Ectodermal cell (in vitro differentiated cells): ENCODE results near the gene ARHGEF40.

ENCODE experiments used
- H3K27ac ChIP-seq: 2 replicates; pipeline ENCODE4 v1.7.0; 2013; ENCODE audit warnings: mild to moderate bottlenecking, low read depth, low read length; ENCODE audit not compliant: insufficient read depth, poor library complexity, severe bottlenecking
- H3K27me3 ChIP-seq: 2 replicates; pipeline ENCODE4 v1.7.0; 2013; ENCODE audit warnings: mild to moderate bottlenecking, low read length; ENCODE audit not compliant: insufficient read depth, control insufficient read depth, poor library complexity, severe bottlenecking
- H3K36me3 ChIP-seq: one replicate; pipeline ENCODE4 v1.7.0; 2013; ENCODE audit warnings: low read length; ENCODE audit not compliant: control insufficient read depth, insufficient read depth
- H3K4me1 ChIP-seq: one replicate; pipeline ENCODE4 v1.7.0; 2013; ENCODE audit warnings: low read length; ENCODE audit not compliant: control insufficient read depth, insufficient read depth
- H3K4me3 ChIP-seq: 2 replicates; pipeline ENCODE4 v1.7.0; 2013; ENCODE audit warnings: low read depth, low read length, control low read depth; ENCODE audit not compliant: insufficient read depth
- H3K9me3 ChIP-seq: 2 replicates; pipeline ENCODE4 v1.7.0; 2013; ENCODE audit warnings: mild to moderate bottlenecking, low read length, moderate library complexity; ENCODE audit not compliant: control insufficient read depth
- WGBS, 2 experiments: methylation state at CpG; one replicate each; pipeline ENCODE4 v1.1.7; 2013; ENCODE audit warnings: missing lambda C conversion rate in 2 of 2; 5-methylcytosine and 5-hydroxymethylcytosine counted together

Gene ARHGEF40

DNA sequence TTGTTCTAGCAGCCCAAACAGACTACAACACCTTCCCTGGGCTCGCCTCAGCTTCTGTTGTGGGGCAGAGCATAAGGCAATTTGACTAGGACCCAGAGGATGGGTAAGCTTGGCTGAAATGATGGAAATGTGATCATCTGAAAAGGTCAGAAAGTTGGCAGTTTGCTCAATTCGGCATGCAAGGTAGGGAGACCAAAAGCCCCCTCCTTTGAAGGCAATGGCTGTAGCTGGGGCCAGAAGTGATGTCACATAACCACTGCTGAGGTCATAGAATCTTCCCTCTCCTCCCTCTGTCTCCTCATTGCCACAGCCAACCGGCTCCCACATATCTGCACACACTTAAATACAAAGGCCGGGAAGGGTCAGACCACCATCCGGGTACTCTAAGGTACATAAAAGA lies 40.2 kb upstream of the ARHGEF40 start, which contains the start of gene TPPP2:
TSS of gene TPPP2 (plus strand) at position 301 of the 400 bp plus-strand sequence. CDS start 365 bp downstream, outside the sequence.
- no peaks in the 10 kb centered on the region for H3K36me3 ChIP-seq
- H3K4me3 ChIP-seq = no peak within 1 kb of the TSS
- no peak within 1 kb of the TSS for H3K27ac ChIP-seq
- peaks cover 22% of the 10 kb centered on the region for H3K27me3 ChIP-seq
- WGBS, 2 experiments = 86 to 98% methylated on average over 5 of the region's 5 CpGs
- H3K4me1 ChIP-seq = peaks cover 12% of the 10 kb centered on the region
- H3K9me3 ChIP-seq = no peaks in the 10 kb centered on the region

DNA sequence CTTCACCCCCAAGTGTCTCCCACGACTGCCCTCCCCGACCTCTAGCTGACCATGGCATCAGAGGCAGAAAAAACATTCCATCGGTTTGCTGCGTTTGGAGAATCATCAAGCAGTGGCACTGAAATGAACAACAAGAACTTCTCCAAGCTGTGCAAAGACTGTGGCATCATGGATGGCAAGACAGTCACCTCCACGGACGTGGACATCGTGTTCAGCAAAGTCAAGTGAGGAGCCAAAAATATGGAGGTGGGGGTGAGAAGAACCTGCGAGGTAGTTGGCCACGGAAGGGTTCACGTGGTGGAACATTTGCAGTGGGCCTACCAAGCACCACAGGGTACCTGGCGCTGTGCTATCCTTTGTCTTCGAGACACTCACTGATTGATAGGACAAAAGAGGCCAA lies 39.6 kb upstream of the ARHGEF40 start:
- no peak overlapping the region for H3K4me3 ChIP-seq
- H3K36me3 ChIP-seq = no peaks in the 10 kb centered on the region
- WGBS, 2 experiments = 90 to 92% methylated on average over 12 of the region's 12 CpGs
- no peak overlapping the region for H3K27ac ChIP-seq
- H3K4me1 ChIP-seq = peaks cover 12% of the 10 kb centered on the region
- H3K27me3 ChIP-seq = peaks cover 16% of the 10 kb centered on the region
- no peaks in the 10 kb centered on the region for H3K9me3 ChIP-seq

DNA sequence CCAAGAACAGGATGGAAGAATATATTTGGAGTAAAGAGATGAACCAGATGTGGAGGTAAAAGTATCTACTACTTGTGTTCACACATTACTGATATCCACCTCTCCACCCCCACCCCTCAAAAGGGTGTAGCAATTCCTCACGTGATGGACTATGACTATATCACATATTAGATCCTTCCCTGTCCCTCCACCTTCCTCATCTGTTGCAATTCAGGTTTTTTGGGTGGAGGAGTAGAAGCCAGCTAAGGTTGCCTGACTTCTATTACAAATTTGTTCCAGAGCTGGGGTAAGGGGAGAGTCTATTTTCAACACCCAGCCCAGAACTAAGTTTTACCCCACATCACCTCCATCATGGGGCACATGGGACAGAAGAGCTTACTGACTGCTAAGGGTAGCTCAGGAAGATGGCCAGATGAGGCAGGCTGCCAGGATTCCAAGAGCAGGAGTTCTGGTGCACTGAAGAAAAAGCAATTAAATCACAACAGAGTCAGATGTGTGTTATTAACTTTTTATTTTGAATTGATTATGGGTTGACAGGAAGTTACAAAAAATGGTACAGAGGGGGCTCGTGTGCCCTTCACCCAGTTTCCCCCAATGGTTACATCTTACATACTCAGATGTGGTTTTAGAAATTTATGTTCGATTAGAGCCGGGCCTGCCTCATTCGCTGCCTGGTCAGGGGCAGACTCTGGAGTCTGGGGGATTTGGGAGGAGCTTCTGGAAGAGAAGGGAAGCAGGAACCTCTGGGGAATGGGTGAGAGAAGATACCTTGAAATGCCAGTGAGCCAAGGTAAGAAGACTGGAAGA lies 37.6 kb upstream of the ARHGEF40 start:
- WGBS, 2 experiments = 85 to 92% methylated on average over 4 to 5 of the region's 5 CpGs
- Histone ChIP-seq H3K27me3 (no peaks in the 10 kb centered on the region), H3K9me3 (no peaks in the 10 kb centered on the region), H3K36me3 (no peaks in the 10 kb centered on the region), H3K27ac (no peak overlapping the region), H3K4me3 (no peak overlapping the region), H3K4me1 (no peaks in the 10 kb centered on the region)

DNA sequence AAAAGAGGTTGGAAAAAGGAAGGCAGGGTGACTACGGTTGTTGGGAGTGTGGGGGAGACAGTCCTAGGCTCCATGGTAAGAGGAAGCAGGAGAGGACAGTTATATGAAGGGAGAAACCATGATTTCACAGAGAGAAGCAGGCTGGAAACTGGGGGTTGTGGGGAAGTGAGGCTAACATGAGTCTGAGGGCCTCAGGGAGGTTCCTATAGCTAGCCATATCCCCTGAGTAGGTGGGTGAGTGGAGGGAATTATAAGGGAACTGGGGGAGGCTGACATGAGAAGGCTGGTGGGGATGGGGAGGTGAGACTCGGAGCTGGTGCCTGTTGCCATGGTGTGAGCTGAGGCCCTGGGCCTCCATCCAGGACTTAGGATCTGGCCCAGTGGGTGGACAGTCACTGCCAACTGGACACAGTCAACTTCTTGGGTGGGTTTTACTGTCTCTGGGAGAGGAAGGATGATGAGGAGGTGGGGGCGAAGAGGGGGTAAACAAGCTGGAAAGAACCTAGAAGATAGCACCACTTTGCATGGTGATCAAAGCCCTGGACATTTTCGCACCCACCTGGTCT lies 36.9 kb upstream of the ARHGEF40 start:
- no peaks in the 10 kb centered on the region for H3K4me1 ChIP-seq
- no peaks in the 10 kb centered on the region for H3K36me3 ChIP-seq
- no peaks in the 10 kb centered on the region for H3K9me3 ChIP-seq
- 91 to 96% methylated on average over 4 of the region's 4 CpGs for WGBS, 2 experiments
- H3K4me3 ChIP-seq = no peak overlapping the region
- no peak overlapping the region for H3K27ac ChIP-seq
- H3K27me3 ChIP-seq = no peaks in the 10 kb centered on the region

DNA sequence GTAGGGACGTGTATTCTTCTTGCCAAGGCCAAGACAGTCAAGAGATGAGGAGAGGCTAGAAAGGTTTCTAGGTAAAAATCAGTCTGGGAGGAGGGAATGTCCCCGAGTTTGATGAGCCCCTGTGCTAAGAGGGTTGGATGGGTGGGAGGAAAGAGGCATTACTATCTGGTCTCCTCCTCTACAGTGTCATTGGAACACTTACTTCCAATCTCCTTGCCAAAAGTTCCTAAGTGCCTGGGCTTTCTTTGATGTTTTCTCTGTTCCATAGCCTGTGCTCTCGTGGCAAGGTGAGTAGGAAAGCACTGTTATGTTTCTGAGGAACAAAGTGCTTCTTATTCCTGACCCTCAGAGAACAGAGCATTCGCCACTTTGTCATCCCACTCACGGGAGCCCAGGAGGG lies 35.4 kb upstream of the ARHGEF40 start, which contains the start of gene RNASE13:
TSS of gene RNASE13 (minus strand) at position 101 of the 400 bp plus-strand sequence. CDS start 519 bp downstream, outside the sequence.
- peaks cover 4% of the 10 kb centered on the region for H3K4me1 ChIP-seq
- no peaks in the 10 kb centered on the region for H3K27me3 ChIP-seq
- H3K4me3 ChIP-seq = no peak within 1 kb of the TSS
- no peaks in the 10 kb centered on the region for H3K9me3 ChIP-seq
- H3K27ac ChIP-seq = no peak within 1 kb of the TSS
- no peaks in the 10 kb centered on the region for H3K36me3 ChIP-seq
- 87 to 90% methylated on average over 5 of the region's 5 CpGs for WGBS, 2 experiments

DNA sequence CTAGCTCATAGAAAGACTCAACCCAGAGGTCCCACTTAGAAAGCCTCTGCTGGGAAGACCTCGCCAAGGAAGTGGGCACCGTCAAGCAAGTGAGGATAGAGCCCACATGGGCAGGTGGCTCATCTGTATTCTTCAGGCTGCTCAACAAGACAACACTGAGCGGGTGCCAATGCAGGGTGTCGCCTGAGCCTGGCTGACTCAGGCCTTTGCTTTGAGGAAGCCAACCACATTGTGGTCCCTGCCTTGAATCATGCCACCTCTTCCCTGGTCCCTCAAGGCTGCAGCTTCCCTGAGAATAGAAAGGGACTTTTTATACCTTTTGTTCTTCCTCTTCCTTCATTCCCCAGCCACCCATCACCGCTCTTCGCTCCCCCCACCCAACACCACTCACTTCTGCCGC lies 33.4 kb upstream of the ARHGEF40 start:
- Histone ChIP-seq H3K36me3 (no peaks in the 10 kb centered on the region), H3K4me3 (no peak overlapping the region), H3K27ac (no peak overlapping the region), H3K9me3 (no peaks in the 10 kb centered on the region), H3K27me3 (no peaks in the 10 kb centered on the region), H3K4me1 (peaks cover 6% of the 10 kb centered on the region)
- WGBS, 2 experiments = 93 to 95% methylated on average over 7 of the region's 7 CpGs

DNA sequence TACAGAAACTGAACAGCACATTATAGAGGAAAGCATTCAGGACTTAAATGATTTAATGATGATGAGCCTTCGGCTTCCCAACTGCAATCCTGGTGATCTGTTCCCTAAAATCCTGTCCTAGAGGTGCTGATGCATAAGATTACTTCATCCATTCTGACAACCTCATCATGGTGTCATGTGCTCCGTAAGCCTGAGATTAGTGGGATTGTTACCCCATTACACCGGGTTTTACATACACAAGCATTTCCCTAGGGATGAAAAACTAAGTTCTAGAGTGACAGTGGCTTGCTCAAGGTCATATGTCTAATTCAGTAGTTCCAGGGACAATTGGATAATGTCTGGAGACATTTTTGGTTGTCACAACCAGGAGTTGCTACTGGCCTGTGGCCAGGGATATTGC lies 32.9 kb upstream of the ARHGEF40 start:
- Histone ChIP-seq H3K27ac (no peak overlapping the region), H3K9me3 (no peaks in the 10 kb centered on the region), H3K4me1 (peaks cover 6% of the 10 kb centered on the region), H3K4me3 (no peak overlapping the region), H3K27me3 (no peaks in the 10 kb centered on the region), H3K36me3 (no peaks in the 10 kb centered on the region)
- WGBS, 2 experiments = 88 to 96% methylated on average over 3 of the region's 3 CpGs

DNA sequence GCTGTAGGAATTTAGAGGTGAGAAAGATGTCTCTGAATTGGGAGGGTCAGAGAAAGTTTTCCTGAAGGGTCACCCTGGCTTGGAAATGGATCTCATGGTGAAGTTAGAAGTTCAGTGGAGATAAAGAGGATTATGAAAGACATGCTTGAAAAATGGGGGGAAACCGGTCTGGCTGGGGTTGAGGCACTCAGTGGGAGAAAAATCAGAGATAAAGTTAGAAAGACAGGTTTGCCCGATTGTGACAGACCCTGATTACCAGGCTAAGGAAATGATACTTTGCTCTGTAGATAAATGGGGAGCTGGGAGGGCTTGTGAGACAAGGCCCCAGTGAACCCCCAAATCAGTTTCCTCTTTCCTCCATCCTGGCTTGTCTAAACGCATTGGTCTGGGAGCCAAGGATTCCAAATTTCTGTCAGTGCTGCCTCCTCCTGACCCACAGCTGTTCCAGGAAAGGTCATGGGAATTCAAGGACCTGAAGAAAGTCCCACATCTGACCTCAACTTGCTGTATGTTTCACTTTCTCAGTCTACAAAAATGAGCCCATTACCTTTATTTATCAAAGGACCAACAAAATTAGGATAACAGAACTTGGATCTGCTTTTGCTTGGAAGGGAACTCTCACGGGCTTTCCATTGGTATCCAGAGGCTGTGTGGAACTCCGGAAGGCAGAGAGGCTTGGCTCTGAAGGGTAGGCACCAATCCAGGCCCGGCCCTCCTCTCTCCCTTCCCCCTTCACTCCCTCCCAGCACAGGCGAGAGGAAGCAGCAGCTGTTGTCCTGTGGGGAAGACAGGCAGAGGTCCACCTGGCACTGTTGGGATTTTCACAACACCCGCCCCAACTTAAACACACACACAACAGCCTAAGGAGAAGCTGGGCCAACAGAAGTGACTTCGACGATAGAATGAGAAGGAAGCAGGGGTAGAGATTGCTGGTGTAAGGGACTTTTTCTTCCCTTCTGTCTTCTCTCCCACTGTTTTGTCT lies 31.4 kb upstream of the ARHGEF40 start:
- H3K36me3 ChIP-seq = no peaks in the 10 kb centered on the region
- WGBS, 2 experiments = 52 to 53% methylated on average over 7 to 10 of the region's 10 CpGs
- no peak overlapping the region for H3K27ac ChIP-seq
- H3K4me3 ChIP-seq = no peak overlapping the region
- H3K27me3 ChIP-seq = no peaks in the 10 kb centered on the region
- no peaks in the 10 kb centered on the region for H3K9me3 ChIP-seq
- peaks cover 6% of the 10 kb centered on the region for H3K4me1 ChIP-seq

DNA sequence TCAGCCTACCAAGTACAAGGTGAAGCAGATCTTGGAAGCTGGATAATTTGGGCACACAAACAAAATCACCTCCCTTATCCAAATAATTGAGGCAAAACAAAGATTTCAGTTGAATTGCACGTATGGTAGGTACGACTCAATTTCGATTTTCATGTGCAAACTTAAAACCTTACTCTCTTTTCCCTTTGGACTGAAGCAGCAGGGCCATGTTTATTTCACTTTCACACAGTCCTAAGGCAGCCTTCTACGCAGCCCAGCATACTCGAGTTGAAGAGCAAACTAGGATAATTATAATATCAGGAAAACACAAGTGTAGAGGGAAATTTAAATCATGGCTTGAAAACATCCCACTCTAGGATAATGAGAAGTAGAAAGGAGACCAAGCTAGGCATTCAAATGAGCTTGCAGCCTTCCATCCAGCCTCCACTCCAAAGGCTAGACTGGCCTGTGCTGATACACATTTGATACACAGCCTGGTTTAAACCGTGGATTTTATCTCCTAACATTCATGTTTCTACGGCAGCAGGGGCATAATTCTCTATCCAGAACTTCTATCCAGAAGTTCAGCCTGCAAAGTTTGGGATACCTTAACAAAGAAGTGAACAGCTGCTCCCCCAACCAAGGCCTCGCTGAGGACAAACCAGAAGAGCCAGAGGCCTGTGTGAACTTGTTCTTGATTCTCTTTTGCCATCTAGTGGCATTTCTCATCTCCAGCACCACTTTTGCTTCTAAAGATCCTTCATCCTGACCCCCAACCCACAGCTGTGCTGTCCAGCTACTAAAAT lies 30.3 kb upstream of the ARHGEF40 start:
- H3K9me3 ChIP-seq = no peaks in the 10 kb centered on the region
- H3K4me1 ChIP-seq = peaks cover 6% of the 10 kb centered on the region
- no peak overlapping the region for H3K27ac ChIP-seq
- WGBS, 2 experiments = 69 to 70% methylated on average over 6 to 8 of the region's 8 CpGs
- no peak overlapping the region for H3K4me3 ChIP-seq
- no peaks in the 10 kb centered on the region for H3K36me3 ChIP-seq
- no peaks in the 10 kb centered on the region for H3K27me3 ChIP-seq
